Thoracic aorta (tissue), 2 donors: ENCODE data around the gene GLOD4. TPM values are rescaled to one million over a fixed set of nuclear protein-coding genes. Genes with fewer than 3 reads are reported as not detected.

ENCODE experiments used
- ATAC-seq: fragments of 150-250 bp; one replicate; pipeline ENCODE4 v1.8.0; 2017; ENCODE audit warnings: low read depth; ENCODE audit not compliant: insufficient number of reproducible peaks, low FRiP score
- DNase-seq: peaks from one replicate; pipeline ENCODE4 v3.0.0-alpha.2; 2020; ENCODE audit warnings: low spot score
- H3K27ac ChIP-seq, 2 donors: fragments of 200-600 bp; sonication (generic); 1 replicate in 1 of 2; 2 replicates in 1 of 2; pipeline ENCODE4 v1.5.1; 2016; ENCODE audit warnings: mild to moderate bottlenecking in 2 of 2, moderate library complexity in 2 of 2
- H3K27me3 ChIP-seq: fragments of 200-600 bp; sonication (generic); replicated peaks from 2 replicates; pipeline ENCODE4 v1.6.0; 2016; ENCODE audit warnings: mild to moderate bottlenecking; ENCODE audit not compliant: insufficient read depth
- H3K36me3 ChIP-seq: fragments of 200-600 bp; sonication (generic); one replicate; pipeline ENCODE4 v1.5.1; 2016
- H3K4me1 ChIP-seq, 2 donors: fragments of 200-600 bp; sonication (generic); 1 replicate in 1 of 2; 2 replicates in 1 of 2; pipeline versions ENCODE4 v1.5.1 to v1.6.0; 2016; ENCODE audit warnings: low read depth in 2 of 2, mild to moderate bottlenecking in 1 of 2; ENCODE audit not compliant: control insufficient read depth in 1 of 2
- H3K4me3 ChIP-seq: fragments of 200-600 bp; sonication (generic); 2 replicates; pipeline ENCODE4 v1.5.1; 2016; ENCODE audit warnings: mild to moderate bottlenecking
- H3K9me3 ChIP-seq: fragments of 200-600 bp; sonication (generic); 2 replicates; pipeline ENCODE4 v1.5.1; 2016
- CTCF ChIP-seq: fragments of 200-600 bp; sonication (generic); IDR thresholded peaks from one replicate; pipeline ENCODE4 v1.5.1; 2019; ENCODE audit warnings: antibody characterized with exemption
- total RNA-seq, 2 donors: library from RNA; depleted of rRNA; stranded (reverse); fragments of >200 nt; gene quantifications; one replicate each; pipeline versions ENCODE4 v1.1.0 to v1.2.3, GENCODE V29; 2016

Gene GLOD4
- total RNA-seq, 2 donors from 2014 or later = 28.7 to 47.4 TPM

GRCh38 chr17:718075-718474 is 64.0 kb downstream of the GLOD4 start:
- no peak for ATAC-seq
- H3K27me3 ChIP-seq = no peaks in the 10 kb centered on the region
- no peak for TF ChIP-seq CTCF

More at GRCh38 chr17:718075-718474, 64.0 kb downstream of the GLOD4 start:
- peaks cover 8 to 17% of the 10 kb centered on the region in 2 donors for H3K4me1 ChIP-seq
- DNase-seq = no peak
- H3K9me3 ChIP-seq = no peaks in the 10 kb centered on the region
- H3K27ac ChIP-seq = no peak overlapping the region
- H3K36me3 ChIP-seq = no peaks in the 10 kb centered on the region
- H3K4me3 ChIP-seq = no peak overlapping the region

Other genes starting within 250 kb of the GLOD4 start
- 10 to 100 TPM; 39.3 to 61.7 TPM for gene VPS53, start 67.4 kb downstream of the GLOD4 start, total RNA-seq
- gene TLCD3A, start 49.7 kb downstream of the GLOD4 start, total RNA-seq = 10 to 100 TPM in 1 of 2 donors, 1 to 10 TPM in 1; 7.3 to 15.9 TPM
- gene GEMIN4, start 30.0 kb downstream of the GLOD4 start, total RNA-seq = 10 to 100 TPM; 15.4 to 19.6 TPM
- gene MRM3, start 73 bp upstream of the GLOD4 start, total RNA-seq = 10 to 100 TPM in 1 of 2 donors, 1 to 10 TPM in 1; 5.7 to 10.5 TPM
- 10 to 100 TPM; 13.9 to 18.9 TPM for gene NXN, start 197.5 kb upstream of the GLOD4 start, total RNA-seq
- 10 to 100 TPM; 12.6 to 13.0 TPM for gene TIMM22, start 214.8 kb upstream of the GLOD4 start, total RNA-seq